ENCODE measurements around the gene ERVFRD-1. TPM values are rescaled to one million over a fixed set of nuclear protein-coding genes. Genes with fewer than 3 reads are reported as not detected.
A peak's percentile ranks its signal among the peaks of the same experiment; 100 is the strongest.

The ERVFRD-1 gene
- 0.06 TPM for polyA plus RNA-seq (2012; ENCODE audit: low read depth, missing spikeins)

DNA sequence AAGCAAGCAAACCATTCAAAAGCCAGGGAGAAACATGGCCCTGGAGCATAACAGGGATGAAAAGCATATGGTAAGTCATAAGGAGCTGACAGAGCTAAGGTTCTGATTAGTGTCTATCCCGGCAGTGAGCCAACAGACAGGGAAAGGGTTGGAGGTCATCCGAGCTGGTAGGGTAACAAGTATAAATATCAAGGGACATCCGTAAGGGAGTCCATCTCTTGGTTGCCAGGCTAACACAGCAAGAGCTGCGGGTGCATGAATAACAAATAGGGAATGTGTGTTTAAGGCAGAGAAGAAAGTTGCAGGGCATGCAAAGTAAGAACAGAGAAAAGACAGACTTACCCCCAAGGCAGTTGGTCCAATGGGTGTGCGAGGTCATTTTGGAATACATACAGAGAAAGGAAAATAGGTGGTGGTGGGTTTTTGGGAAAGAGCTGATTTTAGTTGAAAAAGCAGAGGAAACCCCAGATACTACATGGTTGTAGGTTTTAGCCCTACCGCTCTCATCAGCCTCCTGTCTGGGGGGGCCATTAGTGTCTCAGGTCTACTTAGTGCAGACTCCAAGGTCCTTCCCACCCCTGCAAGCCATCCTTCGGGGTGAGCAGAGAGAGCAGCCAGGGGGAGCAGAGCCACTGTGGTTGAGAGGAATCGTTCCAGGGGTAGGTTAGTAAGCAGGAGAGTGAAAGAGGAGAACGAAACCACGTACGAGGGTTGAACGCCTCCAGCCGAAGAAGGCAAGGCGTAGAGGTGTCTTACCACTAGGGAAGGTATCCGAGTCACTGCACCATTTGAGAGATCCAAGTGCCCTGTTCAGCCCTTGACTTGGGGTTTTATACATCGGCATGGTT lies at the start of gene ERVFRD-1:
Gene ERVFRD-1, minus strand, starts transcription at position 805 of the 848 bp plus-strand sequence. CDS start 6,415 bp downstream, outside the sequence.
- DNase-seq (ENCODE audit: insufficient read length, low spot score) = no peak
- TF ChIP-seq POU2F2 (IDR thresholded peaks at IDR 0.05; ENCODE audit: low read depth, low read length) = no peak
- FAIRE-seq = no peak

GRCh38 chr6:11160199-11160598 lies 48.7 kb upstream of the ERVFRD-1 start:
- DNase-seq (ENCODE audit: insufficient read length, low spot score) = no peak
- no peak for FAIRE-seq
- no peak for TF ChIP-seq POLR2A (IDR thresholded peaks at IDR 0.05; ENCODE audit: low read depth, low read length)
- no peak for TF ChIP-seq TAF1 (IDR thresholded peaks at IDR 0.05; ENCODE audit: low read depth, low read length)
- no peak for TF ChIP-seq PAX5 (IDR thresholded peaks at IDR 0.05; ENCODE audit: insufficient read depth, low read length, severe bottlenecking)
- TF ChIP-seq SPI1 (IDR thresholded peaks at IDR 0.05; ENCODE audit: low read depth, low read length) = no peak

DNA sequence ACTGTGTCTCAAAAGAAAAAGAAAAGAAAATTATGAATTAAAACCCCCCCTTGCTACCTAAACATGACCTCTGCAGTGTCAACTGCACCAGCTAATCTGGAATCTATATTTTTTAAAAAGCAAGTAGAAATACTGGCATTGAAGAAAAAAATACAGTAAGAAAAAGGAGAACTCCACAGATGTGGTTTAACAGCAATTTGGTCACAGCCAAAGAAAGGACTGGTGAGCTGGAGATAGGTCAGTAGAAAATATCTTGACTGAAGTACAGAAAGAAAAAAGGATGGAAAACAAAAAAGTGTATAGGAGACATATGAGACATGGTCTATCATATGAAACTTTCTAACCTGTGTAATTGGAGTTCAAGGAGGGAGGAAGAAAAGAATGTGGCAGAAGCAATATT lies 44.1 kb upstream of the ERVFRD-1 start:
- no peak for TF ChIP-seq SPI1 (IDR thresholded peaks at IDR 0.05; ENCODE audit: low read depth, low read length)
- no peak for TF ChIP-seq POLR2A (IDR thresholded peaks at IDR 0.05; ENCODE audit: low read depth, low read length)
- no peak for TF ChIP-seq TAF1 (IDR thresholded peaks at IDR 0.05; ENCODE audit: low read depth, low read length)
- no peak for TF ChIP-seq POLR2AphosphoS5 (IDR thresholded peaks at IDR 0.05; ENCODE audit: low read depth, low read length)
- TF ChIP-seq POU2F2 (IDR thresholded peaks at IDR 0.05; ENCODE audit: low read depth, low read length) = no peak
- no peak for TF ChIP-seq PAX5 (IDR thresholded peaks at IDR 0.05; ENCODE audit: insufficient read depth, low read length, severe bottlenecking)
- no peak for FAIRE-seq
- DNase-seq (ENCODE audit: insufficient read length, low spot score) = no peak

DNA sequence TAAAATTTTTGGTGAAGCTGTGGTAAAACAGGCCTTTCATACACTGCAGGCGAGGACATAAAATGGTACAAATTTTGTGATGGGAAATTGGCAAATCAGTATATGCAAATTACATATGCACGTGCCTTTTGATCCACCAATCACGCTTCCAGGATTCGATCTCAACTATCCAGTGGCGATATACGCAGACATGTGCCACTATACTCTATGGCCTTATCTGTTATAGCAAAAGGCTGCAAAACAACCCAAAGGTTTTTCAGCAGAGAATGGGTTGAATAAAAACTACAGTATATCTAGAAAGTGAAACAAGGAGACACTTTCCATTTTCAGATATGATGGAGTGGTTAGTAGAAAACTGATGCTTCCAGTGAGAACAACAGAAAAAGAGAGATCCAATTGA lies 41.9 kb upstream of the ERVFRD-1 start:
- TF ChIP-seq POU2F2 (IDR thresholded peaks at IDR 0.05; ENCODE audit: low read depth, low read length) = no peak
- TF ChIP-seq POLR2AphosphoS5 (IDR thresholded peaks at IDR 0.05; ENCODE audit: low read depth, low read length) = no peak
- TF ChIP-seq SPI1 (IDR thresholded peaks at IDR 0.05; ENCODE audit: low read depth, low read length) = no peak
- no peak for TF ChIP-seq PAX5 (IDR thresholded peaks at IDR 0.05; ENCODE audit: insufficient read depth, low read length, severe bottlenecking)
- no peak for TF ChIP-seq POLR2A (IDR thresholded peaks at IDR 0.05; ENCODE audit: low read depth, low read length)
- no peak for TF ChIP-seq TAF1 (IDR thresholded peaks at IDR 0.05; ENCODE audit: low read depth, low read length)
- FAIRE-seq = no peak
- no peak for DNase-seq (ENCODE audit: insufficient read length, low spot score)

- no peak for FAIRE-seq
- no peak for TF ChIP-seq TAF1 (IDR thresholded peaks at IDR 0.05; ENCODE audit: low read depth, low read length)
- no peak for TF ChIP-seq POLR2AphosphoS5 (IDR thresholded peaks at IDR 0.05; ENCODE audit: low read depth, low read length)
- TF ChIP-seq PAX5 (IDR thresholded peaks at IDR 0.05; ENCODE audit: insufficient read depth, low read length, severe bottlenecking) = no peak
- no peak for TF ChIP-seq POU2F2 (IDR thresholded peaks at IDR 0.05; ENCODE audit: low read depth, low read length)
- no peak for TF ChIP-seq POLR2A (IDR thresholded peaks at IDR 0.05; ENCODE audit: low read depth, low read length)
- no peak for TF ChIP-seq SPI1 (IDR thresholded peaks at IDR 0.05; ENCODE audit: low read depth, low read length)
- no peak for DNase-seq (ENCODE audit: insufficient read length, low spot score)
Measured at GRCh38 chr6:11152581-11152980, 41.1 kb upstream of the ERVFRD-1 start.

- DNase-seq (ENCODE audit: insufficient read length, low spot score) (no peak), FAIRE-seq (no peak)
- TF ChIP-seq POLR2A (IDR thresholded peaks at IDR 0.05; ENCODE audit: low read depth, low read length) (no peak), SPI1 (IDR thresholded peaks at IDR 0.05; ENCODE audit: low read depth, low read length) (no peak), TAF1 (IDR thresholded peaks at IDR 0.05; ENCODE audit: low read depth, low read length) (no peak), POLR2AphosphoS5 (IDR thresholded peaks at IDR 0.05; ENCODE audit: low read depth, low read length) (no peak), PAX5 (IDR thresholded peaks at IDR 0.05; ENCODE audit: insufficient read depth, low read length, severe bottlenecking) (no peak), POU2F2 (IDR thresholded peaks at IDR 0.05; ENCODE audit: low read depth, low read length) (no peak)
Measured at GRCh38 chr6:11151488-11151887, 40.0 kb upstream of the ERVFRD-1 start.

DNA sequence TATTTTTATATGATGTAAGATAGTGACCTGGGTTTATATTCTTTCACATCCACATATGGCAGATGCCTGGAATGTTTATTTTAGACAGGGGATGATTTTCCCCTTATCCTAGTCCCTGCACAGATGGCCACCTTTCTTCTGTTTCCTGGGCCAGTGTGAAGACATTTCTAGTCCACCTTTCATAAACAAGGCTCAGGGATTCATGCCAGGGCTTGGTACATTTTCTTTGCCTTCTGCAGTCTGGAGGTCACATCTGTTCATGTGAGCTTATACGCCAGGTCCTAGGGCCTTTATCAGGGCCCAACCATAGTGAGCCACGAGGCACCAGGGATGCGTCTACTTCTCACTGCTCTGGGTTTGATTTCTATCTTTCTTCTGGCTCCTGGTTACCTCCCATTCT lies 38.0 kb upstream of the ERVFRD-1 start:
- FAIRE-seq (no peak), DNase-seq (ENCODE audit: insufficient read length, low spot score) (no peak)
- TF ChIP-seq TAF1 (IDR thresholded peaks at IDR 0.05; ENCODE audit: low read depth, low read length) (no peak), PAX5 (IDR thresholded peaks at IDR 0.05; ENCODE audit: insufficient read depth, low read length, severe bottlenecking) (no peak), SPI1 (IDR thresholded peaks at IDR 0.05; ENCODE audit: low read depth, low read length) (no peak), POU2F2 (IDR thresholded peaks at IDR 0.05; ENCODE audit: low read depth, low read length) (no peak), POLR2AphosphoS5 (IDR thresholded peaks at IDR 0.05; ENCODE audit: low read depth, low read length) (no peak), POLR2A (IDR thresholded peaks at IDR 0.05; ENCODE audit: low read depth, low read length) (no peak)

DNA sequence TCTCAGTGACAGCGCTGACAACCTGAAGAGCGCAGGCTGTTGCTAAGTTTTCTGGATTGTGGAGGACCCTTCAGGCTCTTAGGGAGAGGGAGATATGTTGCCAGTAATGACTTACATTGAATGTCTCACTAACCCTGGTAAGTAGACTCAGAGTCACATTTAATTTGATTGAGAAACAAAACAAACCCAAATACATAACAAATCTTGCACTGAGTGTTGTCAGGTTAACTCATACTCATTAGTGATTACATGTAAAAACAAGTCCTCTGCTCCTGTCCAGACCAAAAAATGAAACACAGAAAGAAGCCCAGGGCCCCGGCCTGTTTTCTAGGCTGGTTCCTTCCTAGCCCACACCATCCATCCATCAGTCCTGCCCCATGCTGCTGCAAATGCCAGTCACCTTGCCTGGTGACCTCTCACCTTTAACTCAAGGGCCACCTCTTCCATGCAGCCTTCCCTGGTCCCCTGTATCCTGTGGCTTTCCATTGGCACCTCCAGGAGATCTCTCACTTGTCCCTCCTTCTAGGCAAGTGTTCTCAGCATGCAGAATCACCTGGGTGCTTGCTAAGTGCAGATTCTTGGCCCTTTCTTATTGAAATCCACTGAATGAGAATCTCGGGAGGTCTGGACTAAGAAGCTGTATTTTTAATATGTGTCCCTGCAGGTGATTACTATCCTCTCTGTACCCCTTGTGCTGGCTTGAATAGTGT lies 34.7 kb upstream of the ERVFRD-1 start:
- DNase-seq (ENCODE audit: insufficient read length, low spot score) = no peak
- FAIRE-seq = no peak
- no peak for TF ChIP-seq POLR2A (IDR thresholded peaks at IDR 0.05; ENCODE audit: low read depth, low read length)

DNA sequence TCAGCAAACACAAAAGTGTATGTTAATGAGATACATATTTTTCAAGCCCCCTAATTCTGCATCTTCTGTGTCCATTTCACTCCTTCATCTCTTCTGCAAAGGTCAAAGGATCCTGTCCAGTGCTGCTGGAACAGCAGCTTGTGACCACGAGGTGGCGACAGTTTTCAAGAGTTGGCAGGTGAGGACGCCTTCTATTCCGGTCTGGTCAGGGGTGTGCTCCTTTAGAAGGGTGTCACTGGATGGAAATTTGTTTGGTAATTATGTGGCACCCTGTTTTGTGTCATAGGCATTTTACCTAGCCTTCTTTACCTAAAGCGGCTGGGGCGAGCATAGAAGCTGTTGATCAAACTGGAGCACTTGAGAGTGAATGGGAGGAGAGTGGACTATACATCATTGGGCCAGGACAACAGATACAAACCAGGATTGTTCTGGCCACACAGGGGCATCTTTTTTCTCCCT lies 32.9 kb upstream of the ERVFRD-1 start:
- FAIRE-seq = peak; percentile 92
- no peak for TF ChIP-seq TAF1 (IDR thresholded peaks at IDR 0.05; ENCODE audit: low read depth, low read length)
- no peak for TF ChIP-seq POLR2A (IDR thresholded peaks at IDR 0.05; ENCODE audit: low read depth, low read length)
- TF ChIP-seq POU2F2 (IDR thresholded peaks at IDR 0.05; ENCODE audit: low read depth, low read length) = no peak
- TF ChIP-seq SPI1 (IDR thresholded peaks at IDR 0.05; ENCODE audit: low read depth, low read length) = no peak
- TF ChIP-seq POLR2AphosphoS5 (IDR thresholded peaks at IDR 0.05; ENCODE audit: low read depth, low read length) = no peak
- no peak for TF ChIP-seq PAX5 (IDR thresholded peaks at IDR 0.05; ENCODE audit: insufficient read depth, low read length, severe bottlenecking)
- peak; percentile 52 for DNase-seq (ENCODE audit: insufficient read length, low spot score)

All from GM12891 (cell line).